DND-41 (cell line): ENCODE results near the gene TSPAN5.

Experiments
- CTCF ChIP-seq: IDR thresholded peaks from 2 replicates; pipeline ENCODE4 v1.5.1; 2012; ENCODE audit warnings: borderline replicate concordance, low read length, moderate library complexity, mild to moderate bottlenecking; ENCODE audit not compliant: poor library complexity, severe bottlenecking; ENCODE audit errors: extremely low read depth
- EZH2 ChIP-seq: IDR thresholded peaks from 3 replicates; pipeline ENCODE4 v1.6.1; 2012; ENCODE audit warnings: borderline replicate concordance, low read depth, mild to moderate bottlenecking, moderate library complexity, low read length, inconsistent platforms; ENCODE audit not compliant: severe bottlenecking

DNA sequence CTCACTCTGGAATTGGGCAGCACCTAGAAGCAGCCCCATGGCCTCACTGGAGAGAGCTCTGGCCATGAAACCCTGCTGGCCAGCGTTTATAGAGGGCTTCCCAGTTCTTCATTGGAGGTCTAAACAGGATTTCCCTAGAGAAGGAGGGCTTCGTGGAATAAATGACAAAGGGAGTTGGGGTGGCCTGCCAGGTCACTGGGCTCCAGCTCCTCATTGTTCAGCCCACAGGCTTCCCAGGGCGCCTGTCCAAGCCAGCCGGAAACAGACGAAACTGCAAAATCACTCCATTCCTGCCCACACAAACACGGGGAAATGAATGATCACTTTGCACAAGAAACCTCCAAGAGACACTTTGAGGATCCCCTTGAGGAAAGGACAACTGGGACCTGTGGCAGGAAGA lies 189.7 kb downstream of the TSPAN5 start:
- TF ChIP-seq CTCF (no peak), EZH2 (no peak)
